Endothelial cell of umbilical vein (primary cell): ENCODE data around the gene ARHGAP42.

Experiments used
- CTCF ChIP-seq, 2 donors: IDR thresholded peaks; 1 replicate in 1 of 2; 2 replicates in 1 of 2; pipeline ENCODE4 v1.5.1; 2011; ENCODE audit warnings: low read length in 2 of 2, mild to moderate bottlenecking in 2 of 2, moderate library complexity in 2 of 2, control low read depth in 1 of 2, inconsistent platforms in 1 of 2, low read depth in 1 of 2; ENCODE audit not compliant: insufficient read depth in 1 of 2; ENCODE audit errors: extremely low read depth in 1 of 2
- EZH2 ChIP-seq: IDR thresholded peaks from 2 replicates; pipeline ENCODE4 v1.6.1; 2012; ENCODE audit warnings: borderline replicate concordance, low read depth, mild to moderate bottlenecking, moderate library complexity, low read length, inconsistent platforms; ENCODE audit not compliant: severe bottlenecking
- GATA2 ChIP-seq: IDR thresholded peaks from 2 replicates; pipeline ENCODE4 v1.7.0; 2011; ENCODE audit warnings: low read depth, mild to moderate bottlenecking, moderate library complexity, mixed read lengths, low read length; ENCODE audit not compliant: insufficient read length, insufficient read depth
- JUN ChIP-seq: IDR thresholded peaks from 2 replicates; pipeline ENCODE4 v1.6.1; 2011; ENCODE audit warnings: borderline replicate concordance, low read depth; ENCODE audit not compliant: insufficient read length, insufficient read depth
- MYC ChIP-seq: IDR thresholded peaks from one replicate; pipeline ENCODE4 v1.6.1; 2011; ENCODE audit warnings: mild to moderate bottlenecking, low read depth, low read length
- POLR2A ChIP-seq: IDR thresholded peaks from 2 replicates; pipeline ENCODE4 v1.6.1; 2012; ENCODE audit warnings: low read depth, mild to moderate bottlenecking, control low read depth, low read length
- POLR2AphosphoS5 ChIP-seq: IDR thresholded peaks from 2 replicates; pipeline ENCODE4 v1.6.1; 2012; ENCODE audit warnings: low read depth, mild to moderate bottlenecking, control low read depth, low read length, moderate library complexity; ENCODE audit not compliant: insufficient read depth
- TF ChIP-seq, protein P1 (sequence below): IDR thresholded peaks from 2 replicates; pipeline ENCODE4 v1.6.1; 2011; ENCODE audit not compliant: insufficient read depth, insufficient read length

DNA sequence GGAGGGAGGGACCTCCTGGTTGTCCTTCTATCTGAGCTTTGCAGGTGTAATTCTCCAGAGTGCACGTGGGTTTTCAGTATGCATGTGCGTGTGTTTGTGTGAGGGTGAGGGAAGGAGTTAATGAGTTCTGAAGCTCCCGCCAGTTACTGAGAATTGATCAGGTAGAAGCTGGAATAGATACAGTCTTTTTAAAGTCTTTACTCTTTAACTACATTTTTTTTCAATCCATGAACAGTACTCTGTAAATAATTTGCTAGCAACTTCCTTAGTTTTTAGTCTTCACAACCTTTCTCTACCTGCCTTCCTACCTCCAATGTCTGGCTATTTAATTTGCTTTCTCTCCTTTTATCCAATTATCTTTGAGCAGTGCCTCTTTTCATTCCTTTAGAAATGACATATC lies 25.5 kb downstream of the ARHGAP42 start:
- TF ChIP-seq CTCF (IDR thresholded peaks at IDR 0.05; ENCODE audit: extremely low read depth in 1 of 2, insufficient read depth in 1 of 2, low read depth in 1 of 2, low read length in 2 of 2) (no peak), POLR2AphosphoS5 (no peak), EZH2 (no peak), GATA2 (no peak), POLR2A (no peak), MYC (no peak), JUN (no peak)
- TF ChIP-seq, protein P1, sequence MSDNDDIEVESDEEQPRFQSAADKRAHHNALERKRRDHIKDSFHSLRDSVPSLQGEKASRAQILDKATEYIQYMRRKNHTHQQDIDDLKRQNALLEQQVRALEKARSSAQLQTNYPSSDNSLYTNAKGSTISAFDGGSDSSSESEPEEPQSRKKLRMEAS = no peak
